Endothelial cell of umbilical vein (primary cell): ENCODE data around the gene ETV6. TPM values are rescaled to one million over a fixed set of nuclear protein-coding genes. Genes with fewer than 3 reads are reported as not detected.

Experiments used
- BruUV-seq: library from RNA; stranded (reverse); fragments of 400-500 nt; replicated peaks from 2 replicates; lab custom pipeline; 2021; lab: Mats Ljungman, UMichigan
- CTCF ChIA-PET: fragments of 300-600, 350-600 bp; sonication (Branson Sonifier 250); formaldehyde crosslinking; loops from one replicate; lab custom pipeline; 2021; ENCODE audit warnings: antibody characterized with exemption, inconsistent platforms; lab: Charles Lee
- POLR2A ChIA-PET: fragments of 300-600, 350-600 bp; sonication (Branson Sonifier 250); formaldehyde crosslinking; loops from one replicate; lab custom pipeline; 2021; ENCODE audit warnings: antibody characterized with exemption, inconsistent platforms; lab: Charles Lee
- DNase-seq: peaks from one replicate; pipeline ENCODE4 v3.0.0-alpha.2; 2011; ENCODE audit warnings: low read depth, low spot score
- FAIRE-seq: peaks from 2 replicates; lab custom pipeline; 2011; peaks lifted over from hg19 to GRCh38; lab: Jason Lieb, UNC
- H2AFZ ChIP-seq: 2 replicates; pipeline ENCODE4 v1.6.0; 2012; ENCODE audit warnings: low read depth, low read length, control low read depth, inconsistent platforms
- H3K27ac ChIP-seq: 2 replicates; pipeline ENCODE4 v1.5.1; 2011; ENCODE audit warnings: low read depth, mild to moderate bottlenecking, control low read depth, low read length, moderate library complexity; ENCODE audit not compliant: insufficient read depth
- H3K27me3 ChIP-seq, 2 experiments: 2 replicates each; pipeline versions ENCODE4 v1.6.0 to v1.6.1; 2011; ENCODE audit warnings: low read length in 2 of 2, mixed read lengths in 1 of 2; ENCODE audit not compliant: control insufficient read depth in 2 of 2, insufficient read depth in 2 of 2
- H3K36me3 ChIP-seq, 2 experiments: 2 replicates in 1 of 2; 3 replicates in 1 of 2; pipeline ENCODE4 v1.5.1; 2011; ENCODE audit warnings: low read length in 2 of 2, mild to moderate bottlenecking in 1 of 2, moderate library complexity in 1 of 2; ENCODE audit not compliant: control insufficient read depth in 2 of 2, insufficient read depth in 2 of 2; ENCODE audit errors: extremely low read depth in 1 of 2
- H3K4me1 ChIP-seq: 3 replicates; pipeline ENCODE4 v1.5.1; 2011; ENCODE audit warnings: mild to moderate bottlenecking, low read length; ENCODE audit not compliant: control insufficient read depth, insufficient read depth; ENCODE audit errors: extremely low read depth
- H3K4me2 ChIP-seq: 2 replicates; pipeline ENCODE4 v1.6.1; 2011; ENCODE audit warnings: low read length, control low read depth, mixed read lengths; ENCODE audit not compliant: insufficient read depth
- H3K4me3 ChIP-seq, 3 experiments: fragments of 200-600 bp in 1 of 3; sonication (generic), shearing (Covaris generic) in 1 of 3; replicated peaks in 1 of 3; 2 replicates each; pipeline ENCODE4 v1.5.1; 2011 to 2016; ENCODE audit warnings: control low read depth in 3 of 3, low read length in 3 of 3, mild to moderate bottlenecking in 2 of 3, inconsistent platforms in 1 of 3, low read depth in 1 of 3, moderate library complexity in 1 of 3; ENCODE audit not compliant: insufficient read depth in 1 of 3
- H3K79me2 ChIP-seq: 2 replicates; pipeline ENCODE4 v1.6.0; 2012; ENCODE audit warnings: low read length, inconsistent platforms; ENCODE audit not compliant: control insufficient read depth, insufficient read depth
- H3K9ac ChIP-seq: replicated peaks from 2 replicates; pipeline ENCODE3; 2011; ENCODE audit warnings: low read length, control low read depth; ENCODE audit not compliant: insufficient read depth; ENCODE audit errors: extremely low read depth
- H3K9me1 ChIP-seq: replicated peaks from 3 replicates; pipeline ENCODE4 v1.6.0; 2011; ENCODE audit warnings: mild to moderate bottlenecking, low read length; ENCODE audit not compliant: control insufficient read depth, insufficient read depth; ENCODE audit errors: extremely low read depth
- H3K9me3 ChIP-seq: replicated peaks from 2 replicates; pipeline ENCODE4 v1.5.1; 2012; ENCODE audit warnings: low read length, inconsistent platforms; ENCODE audit not compliant: control insufficient read depth, insufficient read depth
- H4K20me1 ChIP-seq: replicated peaks from 2 replicates; pipeline ENCODE3; 2011; ENCODE audit warnings: mild to moderate bottlenecking, low read length; ENCODE audit not compliant: control insufficient read depth, insufficient read depth; ENCODE audit errors: extremely low read depth
- EZH2 ChIP-seq: IDR thresholded peaks from 2 replicates; pipeline ENCODE4 v1.6.1; 2012; ENCODE audit warnings: borderline replicate concordance, low read depth, mild to moderate bottlenecking, moderate library complexity, low read length, inconsistent platforms; ENCODE audit not compliant: severe bottlenecking
- FOS ChIP-seq: IDR thresholded peaks from 2 replicates; pipeline ENCODE4 v1.6.1; 2011; ENCODE audit warnings: mild to moderate bottlenecking, low read length, moderate library complexity, borderline replicate concordance; ENCODE audit not compliant: insufficient read depth
- GATA2 ChIP-seq: IDR thresholded peaks from 2 replicates; pipeline ENCODE4 v1.7.0; 2011; ENCODE audit warnings: low read depth, mild to moderate bottlenecking, moderate library complexity, mixed read lengths, low read length; ENCODE audit not compliant: insufficient read length, insufficient read depth
- JUN ChIP-seq: IDR thresholded peaks from 2 replicates; pipeline ENCODE4 v1.6.1; 2011; ENCODE audit warnings: borderline replicate concordance, low read depth; ENCODE audit not compliant: insufficient read length, insufficient read depth
- MAX ChIP-seq: IDR thresholded peaks from 2 replicates; pipeline ENCODE4 v1.6.1; 2011; ENCODE audit not compliant: insufficient read depth, insufficient read length
- MYC ChIP-seq: IDR thresholded peaks from one replicate; pipeline ENCODE4 v1.6.1; 2011; ENCODE audit warnings: mild to moderate bottlenecking, low read depth, low read length
- POLR2A ChIP-seq: IDR thresholded peaks from 2 replicates; pipeline ENCODE4 v1.6.1; 2012; ENCODE audit warnings: low read depth, mild to moderate bottlenecking, control low read depth, low read length
- POLR2AphosphoS5 ChIP-seq: IDR thresholded peaks from 2 replicates; pipeline ENCODE4 v1.6.1; 2012; ENCODE audit warnings: low read depth, mild to moderate bottlenecking, control low read depth, low read length, moderate library complexity; ENCODE audit not compliant: insufficient read depth
- dilution Hi-C: fragments of 300-500 bp; cut with MboI; formaldehyde crosslinking; loops from one replicate; pipeline ENCODE4 v1.15.0; 2019; ENCODE audit warnings: low sequenced_read_pairs; ENCODE audit not compliant: extremely low pct_ligation_motif_present
- intact Hi-C: fragments of 100-400 bp; cut with micrococcal nuclease; formaldehyde crosslinking; loops from one replicate; pipeline ENCODE4 v1.10.0; 2022
- polyA plus RNA-seq, 4 experiments: library from polyadenylated mRNA; depleted of rRNA in 3 of 4; stranded (reverse) in 3 of 4; unstranded in 1 of 4; fragments of >200 nt; gene quantifications; 2 replicates each; pipeline versions ENCODE4 v1.2.1 to v1.2.3, GENCODE V29; 2011 to 2012; ENCODE audit warnings: missing spikeins in 1 of 4
- total RNA-seq: library from RNA; stranded (reverse); gene quantifications from 2 replicates; pipeline ENCODE4 v1.2.3, GENCODE V29; 2021
- TF ChIP-seq, protein P1 (sequence below), 2 donors: IDR thresholded peaks; 1 replicate in 1 of 2; 2 replicates in 1 of 2; pipeline ENCODE4 v1.5.1; 2011; ENCODE audit warnings: low read length in 2 of 2, mild to moderate bottlenecking in 2 of 2, moderate library complexity in 2 of 2, control low read depth in 1 of 2, inconsistent platforms in 1 of 2, low read depth in 1 of 2; ENCODE audit not compliant: insufficient read depth in 1 of 2; ENCODE audit errors: extremely low read depth in 1 of 2

ETV6 gene
- total and polyA plus RNA-seq, 2 donors (not counting 3 experiments of a cell fraction or from before 2014, with no cell fraction given) = 15.9 to 57.1 TPM

DNA sequence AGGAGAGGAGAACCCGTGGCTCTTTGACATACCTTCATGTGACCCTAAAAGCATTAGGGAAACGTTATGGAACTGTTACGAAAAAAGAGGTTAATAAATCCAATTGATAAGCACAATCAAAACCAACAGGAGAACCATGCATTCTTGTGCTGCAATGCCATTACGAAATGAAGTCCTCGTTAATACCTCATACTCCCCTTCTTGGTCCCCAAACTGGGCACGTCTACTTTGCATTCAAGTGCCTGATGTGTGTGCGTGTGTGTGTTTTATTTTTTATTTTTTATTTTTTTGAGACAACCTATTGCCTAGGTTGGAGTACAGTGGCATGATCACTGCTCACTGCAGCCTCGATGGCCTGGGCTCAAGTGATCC, 150.0 kb downstream of the ETV6 start:
- H3K27me3 ChIP-seq = no peaks in the 10 kb centered on the region
- H4K20me1 ChIP-seq = no peaks in the 10 kb centered on the region
- peaks cover 70% of the 10 kb centered on the region for H3K4me1 ChIP-seq
- peak overlapping the region; percentile 99 for H3K27ac ChIP-seq
- H3K79me2 ChIP-seq = peaks cover 21% of the 10 kb centered on the region
- peak overlapping the region; percentile 67 for H3K9ac ChIP-seq
- BruUV-seq = no TSS peak
- TF ChIP-seq JUN (no peak), POLR2A (no peak), FOS (no peak), GATA2 (no peak), MYC (no peak), POLR2AphosphoS5 (no peak), MAX (no peak), EZH2 (no peak)
- TF ChIP-seq, protein P1, sequence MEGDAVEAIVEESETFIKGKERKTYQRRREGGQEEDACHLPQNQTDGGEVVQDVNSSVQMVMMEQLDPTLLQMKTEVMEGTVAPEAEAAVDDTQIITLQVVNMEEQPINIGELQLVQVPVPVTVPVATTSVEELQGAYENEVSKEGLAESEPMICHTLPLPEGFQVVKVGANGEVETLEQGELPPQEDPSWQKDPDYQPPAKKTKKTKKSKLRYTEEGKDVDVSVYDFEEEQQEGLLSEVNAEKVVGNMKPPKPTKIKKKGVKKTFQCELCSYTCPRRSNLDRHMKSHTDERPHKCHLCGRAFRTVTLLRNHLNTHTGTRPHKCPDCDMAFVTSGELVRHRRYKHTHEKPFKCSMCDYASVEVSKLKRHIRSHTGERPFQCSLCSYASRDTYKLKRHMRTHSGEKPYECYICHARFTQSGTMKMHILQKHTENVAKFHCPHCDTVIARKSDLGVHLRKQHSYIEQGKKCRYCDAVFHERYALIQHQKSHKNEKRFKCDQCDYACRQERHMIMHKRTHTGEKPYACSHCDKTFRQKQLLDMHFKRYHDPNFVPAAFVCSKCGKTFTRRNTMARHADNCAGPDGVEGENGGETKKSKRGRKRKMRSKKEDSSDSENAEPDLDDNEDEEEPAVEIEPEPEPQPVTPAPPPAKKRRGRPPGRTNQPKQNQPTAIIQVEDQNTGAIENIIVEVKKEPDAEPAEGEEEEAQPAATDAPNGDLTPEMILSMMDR (IDR thresholded peaks at IDR 0.05; ENCODE audit: extremely low read depth in 1 of 2, insufficient read depth in 1 of 2, low read depth in 1 of 2, low read length in 2 of 2) = no peak
- H3K4me3 ChIP-seq = no peak overlapping the region
- CTCF ChIA-PET = interaction anchor here (0.6 to 6.0 kb wide), 6 partner anchors 9 to 233 kb away, joined by 3 to 46 read pairs (median 4); partner anchors contain the start of gene ETV6
- peak overlapping the region; percentile 57 for H3K4me2 ChIP-seq
- POLR2A ChIA-PET = interaction anchor here (1.2 kb wide), 1 partner anchor 9 kb away, joined by 3 read pairs; no protein-coding TSS in a partner anchor
- H3K9me1 ChIP-seq = no peaks in the 10 kb centered on the region
- H2AFZ ChIP-seq = no peak overlapping the region
- DNase-seq (no peak), FAIRE-seq (no peak)
- no peaks in the 10 kb centered on the region for H3K9me3 ChIP-seq
- intact Hi-C loops (loop anchor here (1.0 to 2.0 kb wide), 9 partner anchors 33 to 234 kb away; no protein-coding TSS in a partner anchor), dilution Hi-C loops (no loop called here)
- no peaks in the 10 kb centered on the region for H3K36me3 ChIP-seq
